IPS-NIHi11 (cell line): Measurements from ENCODE around the gene ZNF382.
"Not testable (repeated sequence)": the region's sequence is repeated elsewhere in the genome, so short reads cannot be mapped to it uniquely, and the experiment has no call there.

Experiments
- DNase-seq: peaks from one replicate; pipeline ENCODE4 v3.0.0; 2012; ENCODE audit warnings: mixed read lengths, low spot score

Gene ZNF382

DNA sequence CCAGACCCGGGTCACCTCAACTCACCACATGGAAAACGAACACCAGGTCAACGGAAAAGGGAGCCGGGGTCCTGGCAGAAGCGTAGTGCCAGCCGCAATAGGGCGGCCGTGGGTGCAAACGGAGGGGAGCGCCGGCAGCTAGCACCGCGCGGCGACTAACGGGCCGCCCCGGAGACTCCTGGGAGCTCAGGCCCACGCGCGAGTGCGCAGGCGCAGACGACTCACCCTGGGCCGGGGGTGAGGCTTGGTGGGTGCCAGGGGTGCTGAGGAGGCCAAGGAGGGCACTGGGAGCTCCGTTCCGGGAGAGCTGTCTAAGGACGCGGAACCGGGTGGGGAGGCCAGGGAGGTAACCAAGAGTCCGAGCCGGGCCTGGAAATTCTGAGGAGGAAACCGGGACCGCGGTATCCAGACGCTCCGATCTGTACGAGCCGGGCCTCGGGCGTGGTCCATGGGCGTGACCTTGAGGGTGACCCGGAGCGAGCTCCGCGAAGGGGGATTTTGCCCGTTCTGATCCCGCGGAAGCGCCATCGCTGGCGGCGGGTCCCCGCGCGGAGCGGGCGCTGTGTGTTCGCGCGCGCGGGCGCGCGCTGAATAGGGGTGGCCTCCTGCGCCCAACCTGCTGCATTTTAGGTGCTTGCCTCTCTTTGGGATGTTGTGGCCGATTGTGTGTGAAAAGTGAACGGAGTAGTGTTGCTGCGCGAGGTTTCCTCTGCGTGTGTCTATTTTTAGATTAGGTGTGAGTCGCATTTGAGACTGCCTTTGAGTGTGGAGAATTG lies at the start of gene ZNF382:
Gene ZNF382, plus strand, starts transcription at position 213 of the 776 bp plus-strand sequence. CDS start 4,602 bp downstream, outside the sequence.
- peak; percentile 93 for DNase-seq

DNA sequence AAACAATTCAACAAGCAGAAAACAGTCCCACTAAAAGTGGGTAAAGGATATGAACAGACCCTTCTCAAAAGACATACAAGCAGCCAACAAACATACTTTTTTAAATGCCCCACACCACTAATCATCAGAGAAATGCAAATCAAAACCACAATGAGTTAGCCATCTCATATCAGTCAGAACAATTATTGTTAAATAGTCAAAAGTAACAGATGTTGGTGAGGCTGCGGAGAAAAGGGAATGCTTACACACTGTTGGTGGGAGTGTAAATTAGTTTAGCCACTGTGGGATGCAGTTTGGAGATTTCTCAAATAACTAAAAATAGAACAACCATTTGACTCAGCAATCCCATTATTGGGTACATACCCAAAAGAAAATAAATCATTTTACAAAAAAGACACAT lies 40.7 kb upstream of the ZNF382 start:
- no peak for DNase-seq

DNA sequence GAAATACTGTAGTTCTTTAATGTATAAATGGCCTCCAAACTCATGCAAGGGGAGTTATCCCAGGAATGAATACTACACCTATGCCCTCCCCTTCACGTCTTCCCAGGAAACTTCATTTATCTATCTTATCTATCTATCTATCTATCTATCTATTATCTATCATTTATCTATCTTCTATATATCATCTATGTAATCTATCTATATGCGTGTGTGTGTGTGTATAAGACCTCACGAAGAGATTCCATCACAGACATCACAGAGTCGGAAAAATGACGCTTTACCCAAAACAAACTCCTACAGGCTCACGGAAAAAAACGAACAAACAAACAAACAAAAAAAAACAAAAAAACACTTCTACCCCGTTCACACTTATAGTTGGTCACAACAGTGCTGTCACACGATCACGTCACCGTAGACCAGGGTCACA lies 32.5 kb upstream of the ZNF382 start:
- no peak for DNase-seq

DNA sequence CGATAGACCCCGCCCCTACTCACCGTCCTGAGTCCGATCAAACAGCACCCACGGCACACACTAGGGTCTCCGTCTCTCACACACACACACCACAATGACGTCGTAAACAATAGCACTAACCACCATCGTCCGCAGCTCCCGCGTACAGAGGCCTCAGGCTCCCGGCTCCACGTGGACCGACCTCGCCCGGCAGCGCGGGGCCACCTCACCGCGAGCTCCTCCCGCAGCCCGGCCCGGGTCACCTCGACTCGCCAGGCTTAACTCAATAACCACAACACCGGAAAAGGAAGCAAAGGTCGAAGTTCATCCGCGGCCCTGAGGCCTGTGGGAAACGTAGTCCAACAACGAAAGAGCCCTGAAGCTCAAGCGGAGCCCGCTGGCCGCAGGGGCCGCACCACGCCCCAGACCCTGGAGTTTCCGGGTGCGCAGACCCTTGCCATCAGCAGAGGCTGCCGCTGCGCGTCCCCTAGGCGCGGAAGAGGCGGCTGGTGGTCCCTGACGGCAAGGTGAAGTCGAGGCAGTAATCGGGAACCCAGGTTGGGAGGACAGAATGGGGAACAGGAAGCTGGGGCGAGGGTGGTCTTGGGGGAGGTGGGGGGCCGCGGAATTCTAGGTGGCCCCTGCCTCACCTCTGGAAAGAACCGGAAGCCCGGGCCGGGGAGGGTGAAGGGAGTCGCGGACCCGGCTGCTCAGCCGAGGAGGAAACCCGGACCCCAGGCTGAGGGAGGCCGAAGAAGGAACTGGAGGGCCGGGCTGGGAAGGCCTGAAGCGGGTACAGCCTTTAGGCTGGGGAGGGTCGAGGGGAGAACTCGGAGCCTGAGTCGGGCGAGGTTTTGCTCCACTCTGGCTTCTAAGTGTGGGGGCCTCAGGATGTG lies 31.9 kb upstream of the ZNF382 start, which contains the start of gene ZNF529:
Gene ZNF529, minus strand, starts transcription at position 273 of the 875 bp plus-strand sequence. CDS start 946 bp downstream, outside the sequence.
- DNase-seq, result peak; percentile 94

DNA sequence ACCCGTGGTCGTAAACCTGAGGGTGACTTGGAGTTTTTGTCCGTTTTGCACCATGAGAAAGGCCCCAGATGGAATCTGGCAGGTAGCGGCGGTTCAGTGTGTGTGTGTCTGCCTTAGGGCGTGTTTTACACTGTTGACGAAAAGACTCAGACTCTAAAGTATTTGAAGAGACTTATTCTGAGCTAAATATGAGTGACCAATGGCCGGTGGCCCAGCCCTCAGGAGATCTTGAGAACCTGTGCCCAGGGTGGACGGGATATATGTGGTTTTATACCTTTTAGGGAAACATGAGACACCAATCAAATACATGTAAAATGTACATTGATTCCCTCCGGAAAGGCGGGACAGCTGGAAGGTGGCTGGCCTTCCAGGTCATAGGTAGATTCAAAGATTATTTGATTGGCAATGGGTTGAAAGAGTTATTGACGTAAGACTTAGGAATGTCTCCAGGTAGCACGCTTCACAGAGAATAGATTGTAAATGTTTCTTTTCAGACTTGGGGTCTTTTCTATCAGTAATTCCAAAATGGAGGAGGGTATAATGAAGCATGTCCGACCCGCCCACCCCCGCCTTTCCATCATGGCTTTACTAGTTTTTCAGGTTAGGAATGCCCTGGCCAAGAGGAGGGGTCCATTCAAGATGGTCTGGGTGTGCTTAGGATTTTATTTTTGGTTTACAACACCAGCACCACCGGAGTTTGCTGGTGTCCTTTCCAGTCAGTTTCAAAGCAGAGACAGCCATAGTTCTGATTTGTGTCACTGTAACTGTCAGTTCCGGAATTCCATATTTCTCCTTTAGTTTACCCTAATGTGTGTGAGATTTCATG lies 31.0 kb upstream of the ZNF382 start:
- DNase-seq, result peak; percentile 16

DNA sequence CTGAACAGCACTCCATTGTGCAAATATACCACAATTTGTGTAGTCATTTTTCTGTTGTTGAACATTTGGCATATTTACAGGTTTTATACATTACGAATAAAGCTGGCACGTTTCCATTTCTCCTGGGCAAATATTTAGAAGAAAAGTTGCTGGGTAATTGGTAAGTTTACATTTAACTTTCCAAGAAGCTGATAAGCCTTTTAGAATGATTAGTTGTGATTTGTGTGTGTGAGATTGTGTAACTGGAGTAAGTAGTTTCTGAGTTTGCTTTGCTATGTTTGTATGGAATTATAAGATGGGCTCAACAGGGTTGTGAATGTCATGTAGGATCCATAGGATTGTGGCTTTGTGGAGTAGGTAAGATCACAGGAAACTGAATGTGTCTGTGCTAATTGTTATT lies 30.4 kb upstream of the ZNF382 start:
- DNase-seq, result no peak

DNA sequence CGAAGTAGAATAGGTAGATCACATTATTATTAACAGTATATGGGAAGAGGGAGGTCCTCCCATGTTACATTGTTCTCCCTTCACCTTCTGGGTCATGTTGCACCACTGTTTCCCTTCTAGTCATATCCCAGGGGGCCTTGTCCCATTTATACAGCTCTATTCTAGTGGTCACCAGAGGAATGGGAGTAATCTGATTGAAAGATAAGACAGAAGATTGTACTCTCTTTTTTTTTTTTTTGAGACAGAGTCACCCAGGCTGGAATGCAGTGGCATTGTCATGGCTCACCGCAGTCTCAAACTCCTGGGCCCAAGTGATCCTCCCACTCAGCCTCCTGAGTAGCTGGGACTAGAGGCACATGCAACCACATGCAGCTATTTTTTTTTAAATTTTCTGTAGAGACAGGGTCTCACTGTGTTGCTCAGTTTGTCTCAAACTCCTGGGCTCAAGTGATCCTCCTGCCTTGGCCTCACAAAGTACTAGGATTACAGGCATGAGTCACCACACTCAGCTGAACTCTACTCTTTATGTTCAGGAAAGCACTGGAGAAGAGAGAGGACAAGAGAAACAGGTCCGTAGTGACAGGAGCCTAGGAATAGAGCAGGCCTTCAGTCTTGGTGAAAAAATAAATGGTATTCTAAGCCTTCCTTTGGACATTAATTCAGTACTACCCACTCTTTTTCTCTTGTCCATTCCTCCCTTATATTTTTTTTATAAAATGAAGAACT lies 27.7 kb upstream of the ZNF382 start:
- no peak for DNase-seq

DNA sequence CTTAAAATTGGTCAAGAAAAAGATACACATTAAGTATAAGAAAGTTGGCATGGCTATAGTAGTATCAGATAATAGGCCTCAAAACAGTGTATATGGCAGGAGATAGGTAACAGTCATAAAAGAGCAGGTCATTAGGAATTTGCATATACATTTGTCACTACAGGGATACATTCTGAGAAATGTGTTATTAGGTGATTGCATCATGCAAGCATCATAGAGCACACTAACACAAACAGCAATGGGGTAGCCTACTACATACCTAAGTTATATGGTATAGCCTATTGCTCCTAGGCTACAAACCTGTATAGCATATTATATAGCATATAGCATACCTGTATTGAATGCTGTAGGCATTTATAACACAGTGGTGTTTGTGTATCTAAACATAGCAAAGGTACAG lies 25.9 kb upstream of the ZNF382 start:
- no peak for DNase-seq

DNA sequence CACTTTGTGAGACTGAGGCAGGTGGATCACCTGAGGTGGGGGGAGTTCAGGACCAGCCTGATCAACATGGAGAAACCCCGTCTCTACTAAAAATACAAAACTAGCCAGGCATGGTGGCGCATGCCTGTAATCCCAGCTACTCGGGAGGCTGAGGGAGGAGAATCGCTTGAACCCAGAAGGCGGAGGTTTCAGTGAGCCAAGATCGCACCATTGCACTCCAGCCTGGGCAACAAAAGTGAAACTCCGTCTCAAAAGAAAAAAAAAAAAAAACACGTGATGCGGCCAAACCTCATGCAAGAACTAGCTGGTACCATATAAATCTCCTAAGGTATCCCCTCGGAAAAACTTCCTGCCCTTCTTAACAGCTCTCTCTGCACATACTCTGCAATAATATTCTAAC lies 2.4 kb upstream of the ZNF382 start:
- DNase-seq, result not testable (repeated sequence)

DNA sequence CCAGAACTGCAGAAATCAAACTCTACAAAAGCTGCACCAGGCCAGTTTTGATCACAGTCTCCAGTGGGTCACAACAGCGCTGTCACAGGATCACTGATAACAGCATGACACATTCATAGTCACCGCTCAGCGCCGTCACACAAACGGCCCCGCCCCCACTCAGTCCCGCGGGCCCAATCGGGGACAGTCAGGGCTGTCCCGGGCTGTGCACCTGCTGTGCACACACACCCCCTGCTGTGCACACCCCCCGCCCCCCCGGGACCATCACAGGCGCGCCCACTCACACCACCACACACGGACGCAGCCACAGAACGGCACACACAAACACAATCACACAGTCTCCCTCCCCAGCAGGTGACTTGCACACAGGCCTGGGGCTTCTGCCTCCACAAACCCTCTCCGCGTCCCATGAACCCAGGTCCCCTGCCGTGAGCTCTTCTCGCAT lies 435 bp upstream of the ZNF382 start:
- peak; percentile 57 for DNase-seq

DNA sequence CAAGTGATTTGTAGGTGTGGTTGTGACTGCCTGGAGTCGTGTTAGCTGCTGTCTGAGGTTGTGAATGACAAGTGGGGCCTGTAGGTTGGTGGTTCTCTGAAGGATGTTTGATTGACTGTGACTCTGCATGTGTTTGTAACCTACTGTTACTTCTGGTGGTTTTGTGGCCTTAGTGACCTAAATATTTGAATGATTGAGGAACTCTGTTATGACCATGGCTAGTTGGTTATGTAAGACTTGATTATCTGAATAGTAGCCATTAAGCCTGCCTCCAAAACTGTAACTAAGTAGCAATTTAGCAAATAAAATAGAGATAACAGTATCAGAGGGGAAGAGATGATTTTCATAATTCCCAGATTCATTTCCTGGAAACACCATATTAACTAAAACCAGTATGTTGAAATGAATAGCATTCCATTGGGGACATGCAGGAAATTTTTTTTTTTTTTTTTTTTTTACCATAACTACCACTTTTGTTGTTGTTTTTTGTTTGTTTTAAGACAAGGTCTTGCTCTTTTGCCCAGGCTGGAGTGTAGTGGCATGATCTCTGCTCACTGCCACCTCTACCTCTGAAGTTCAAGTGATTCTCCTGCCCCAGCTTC lies 865 bp downstream of the ZNF382 start:
- no peak for DNase-seq

DNA sequence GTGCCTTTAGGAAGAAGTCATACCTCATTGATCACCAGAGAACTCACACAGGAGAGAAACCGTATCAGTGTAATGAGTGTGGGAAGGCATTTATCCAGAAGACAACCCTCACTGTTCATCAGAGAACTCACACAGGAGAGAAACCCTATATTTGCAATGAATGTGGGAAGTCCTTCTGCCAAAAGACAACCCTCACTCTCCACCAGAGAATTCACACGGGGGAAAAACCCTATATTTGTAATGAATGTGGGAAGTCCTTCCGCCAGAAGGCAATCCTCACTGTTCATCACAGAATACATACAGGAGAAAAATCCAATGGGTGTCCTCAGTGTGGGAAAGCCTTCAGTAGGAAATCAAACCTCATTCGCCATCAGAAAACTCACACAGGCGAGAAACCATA lies 21.9 kb downstream of the ZNF382 start:
- DNase-seq, result no peak

DNA sequence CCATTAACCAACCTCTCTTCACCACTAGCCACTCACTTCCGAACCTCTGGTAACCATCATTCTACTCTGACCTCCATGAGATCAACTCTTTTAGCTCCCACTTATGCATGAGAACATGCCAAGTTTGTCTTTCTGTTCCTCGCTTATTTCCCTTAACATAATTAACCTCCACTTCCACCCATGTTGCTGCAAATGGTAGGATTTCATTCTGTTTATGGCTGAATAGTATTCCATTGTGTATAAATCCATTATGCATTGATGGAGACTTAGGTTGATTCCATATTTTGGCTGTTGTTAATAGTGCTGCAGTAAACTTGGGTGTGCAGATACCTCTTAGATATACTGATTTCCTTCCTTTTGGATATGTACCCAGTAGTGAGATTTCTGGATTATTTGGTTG lies 30.2 kb downstream of the ZNF382 start:
- no peak for DNase-seq

DNA sequence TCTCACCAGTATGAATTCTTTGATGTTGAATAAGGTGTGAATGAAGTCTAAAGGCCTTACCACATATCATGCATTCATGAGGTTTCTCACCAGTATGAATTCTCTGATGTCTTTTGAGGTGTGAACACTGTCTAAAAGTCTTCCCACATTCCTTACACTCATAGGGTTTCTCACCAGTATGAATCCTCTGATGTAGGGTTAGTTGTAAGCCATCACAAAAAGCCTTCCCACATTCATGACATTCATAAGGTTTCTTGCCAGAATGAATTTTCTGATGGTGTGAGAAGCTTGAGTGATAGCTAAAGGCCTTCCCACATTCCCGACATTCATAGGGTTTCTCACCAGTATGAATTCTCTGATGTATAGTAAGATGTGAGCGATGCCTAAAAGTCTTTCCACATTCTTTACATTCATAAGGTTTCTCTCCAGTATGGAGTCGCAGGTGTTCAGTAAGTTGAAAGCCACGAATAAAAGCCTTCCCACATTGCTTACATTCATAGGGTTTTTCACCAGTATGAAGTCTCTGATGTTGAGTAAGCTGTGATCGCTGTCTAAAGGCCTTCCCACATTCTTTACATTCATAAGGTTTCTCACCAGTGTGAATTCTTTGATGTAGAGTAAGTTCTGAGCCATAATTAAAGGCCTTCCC lies 33.9 kb downstream of the ZNF382 start:
- DNase-seq, result no peak

DNA sequence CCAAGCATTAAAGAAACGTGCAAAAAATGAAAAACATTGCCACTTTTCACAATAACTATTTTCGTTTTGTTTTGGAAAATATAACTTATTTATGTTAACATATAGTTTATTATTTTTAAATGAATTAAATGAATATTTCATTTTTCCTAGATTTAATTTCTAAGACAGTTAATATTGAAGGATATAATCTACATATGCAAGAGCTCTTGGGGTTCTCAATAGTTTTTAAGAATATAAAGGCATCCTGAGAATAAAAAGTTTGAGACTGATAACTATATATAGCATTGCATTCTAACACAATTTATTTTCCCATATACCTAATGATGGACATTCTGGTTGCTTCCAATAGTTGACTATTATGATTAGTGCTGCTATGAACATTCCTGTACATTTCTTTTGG lies 41.6 kb downstream of the ZNF382 start:
- no peak for DNase-seq

DNA sequence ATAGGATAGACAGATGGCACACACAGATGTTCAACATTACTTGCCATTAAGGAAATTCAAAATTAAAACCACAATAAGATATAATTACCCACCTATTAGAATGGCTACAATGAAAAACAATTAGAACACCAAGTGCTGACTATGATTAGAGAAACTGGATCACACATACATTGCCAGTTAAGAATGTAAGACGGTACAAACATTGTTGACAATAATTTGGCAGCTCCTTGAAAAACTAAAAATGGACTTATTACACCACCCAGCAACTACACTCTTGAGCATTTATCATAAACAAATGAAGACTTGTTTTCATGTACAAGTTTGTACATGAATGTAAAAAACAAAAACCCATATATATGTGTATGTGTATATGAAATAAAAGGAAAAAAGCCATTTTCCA lies 47.8 kb downstream of the ZNF382 start:
- no peak for DNase-seq

DNA sequence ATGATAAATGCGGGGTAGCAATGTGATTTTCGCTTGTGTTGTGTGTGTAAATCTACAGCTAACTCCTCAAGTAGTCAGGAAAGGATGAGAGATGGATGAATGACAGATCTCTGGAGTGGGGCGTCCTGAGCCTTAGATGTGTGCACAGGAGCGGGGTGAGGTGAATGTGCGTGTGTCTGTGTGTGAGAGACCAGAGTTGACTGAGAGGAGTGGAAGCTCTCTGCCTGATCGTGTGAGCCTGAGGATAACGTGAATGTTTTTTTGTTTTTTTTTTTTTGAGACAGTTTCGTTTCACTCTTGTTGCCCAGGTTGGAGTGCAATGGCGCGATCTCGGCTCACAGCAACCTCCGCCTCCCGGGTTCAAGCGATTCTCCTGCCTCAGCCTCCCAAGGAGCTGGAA lies 60.7 kb downstream of the ZNF382 start:
- DNase-seq, result no peak

DNA sequence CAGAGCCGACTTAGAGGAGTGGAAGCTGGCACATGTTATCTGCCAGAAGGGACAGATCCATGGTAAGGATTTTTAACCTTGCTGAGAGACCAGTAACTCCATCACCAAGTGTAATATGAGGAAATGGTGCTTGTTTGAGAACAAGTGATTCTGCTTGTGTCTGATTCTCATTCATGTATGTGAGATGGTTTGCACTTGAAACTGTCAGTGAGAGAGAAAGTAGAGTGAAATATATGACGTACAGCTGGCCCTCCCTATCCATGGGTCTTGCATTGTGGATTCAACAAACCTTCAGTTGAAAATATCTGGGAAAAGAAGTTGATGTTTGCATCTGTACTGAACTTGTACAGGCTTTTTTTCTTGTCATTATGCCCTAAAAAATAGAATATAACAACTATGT lies 63.5 kb downstream of the ZNF382 start:
- DNase-seq, result no peak

DNA sequence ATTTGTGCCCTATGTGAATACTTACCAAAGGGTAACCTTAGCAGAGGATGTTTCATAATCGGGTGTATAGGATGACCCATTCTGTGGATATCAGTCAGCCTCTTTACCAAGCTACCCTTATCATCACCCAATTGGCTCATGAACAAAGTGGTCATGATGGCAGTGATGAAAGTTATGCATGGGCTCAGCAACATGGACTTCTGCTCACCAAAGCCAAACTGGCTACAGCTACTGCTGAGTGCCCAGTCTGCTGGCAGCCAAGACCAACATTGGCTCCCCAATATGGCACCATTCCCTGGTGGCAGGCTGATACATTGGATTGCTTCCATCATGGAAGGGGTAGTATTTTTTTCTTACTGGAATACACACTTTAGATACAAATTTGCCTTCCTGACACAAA lies 67.3 kb downstream of the ZNF382 start:
- no peak for DNase-seq

DNA sequence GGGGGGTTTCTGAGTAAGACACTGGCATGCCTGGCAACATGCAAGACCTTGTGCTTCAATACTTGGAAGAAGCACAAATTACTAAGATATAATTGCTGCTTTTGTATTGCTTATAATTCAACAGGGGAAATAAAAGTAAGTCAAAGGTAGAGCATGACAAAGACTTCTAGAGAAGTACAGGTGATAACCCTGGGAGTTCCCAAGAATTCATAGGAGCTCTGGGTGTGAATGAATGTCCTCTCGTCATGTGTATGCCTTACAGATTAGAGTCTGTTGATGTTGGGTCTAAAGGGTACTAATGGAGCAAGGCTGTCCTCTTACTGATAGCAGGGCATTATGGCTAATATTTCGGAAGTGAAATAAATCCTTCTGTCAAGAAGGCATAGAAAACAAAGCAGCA lies 69.1 kb downstream of the ZNF382 start:
- no peak for DNase-seq

DNA sequence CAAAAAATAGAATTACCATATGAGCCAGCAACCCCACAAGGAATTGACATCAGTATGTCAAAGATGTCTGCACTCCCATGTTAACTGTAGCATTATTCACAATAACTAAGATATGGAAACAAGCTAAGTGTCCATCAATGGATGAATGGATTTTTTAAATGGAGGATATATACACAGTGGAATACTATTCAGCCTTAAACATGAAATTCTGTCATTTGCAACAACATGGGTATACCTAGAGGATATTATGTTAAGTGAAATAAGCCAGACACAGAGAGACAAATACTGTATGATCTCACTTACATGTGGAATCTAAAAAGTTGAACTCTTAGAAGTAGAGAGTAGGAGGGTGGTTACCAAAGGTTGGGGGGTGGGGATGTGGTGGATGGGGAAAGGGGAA lies 74.3 kb downstream of the ZNF382 start:
- no peak for DNase-seq
